H1 (cell line): ENCODE data around the gene SH3YL1. TPM values are rescaled to one million over a fixed set of nuclear protein-coding genes. Genes with fewer than 3 reads are reported as not detected.

Experiments
- GABPA ChIP-seq: IDR thresholded peaks from 2 replicates; pipeline ENCODE4 v1.6.1; 2011; ENCODE audit warnings: mild to moderate bottlenecking, low read length, moderate library complexity, borderline replicate concordance; ENCODE audit not compliant: insufficient read depth
- POLR2A ChIP-seq, 2 experiments: IDR thresholded peaks; 1 replicate in 1 of 2; 2 replicates in 1 of 2; pipeline ENCODE4 v1.6.1; 2011; ENCODE audit warnings: low read depth in 2 of 2, low read length in 2 of 2, mild to moderate bottlenecking in 2 of 2; ENCODE audit errors: control extremely low read depth in 1 of 2
- RNF2 ChIP-seq: fragments of 200-900, 300-1000 bp; sonication (generic); IDR thresholded peaks from 2 replicates; pipeline ENCODE4 v1.7.1; 2016; ENCODE audit warnings: borderline replicate concordance, low read depth, mild to moderate bottlenecking, antibody characterized with exemption, low read length; ENCODE audit not compliant: poor library complexity, severe bottlenecking; ENCODE audit errors: missing control alignments
- SIN3A ChIP-seq, 2 experiments: IDR thresholded peaks in 1 of 2; conservative IDR thresholded peaks in 1 of 2; 2 replicates each; pipeline ENCODE4 v1.6.1; 2011 to 2012; ENCODE audit warnings: low read length in 2 of 2, improper control_type of control experiment in 1 of 2, low read depth in 1 of 2, mild to moderate bottlenecking in 1 of 2
- polyA plus RNA-seq, 7 experiments: library from polyadenylated mRNA; depleted of rRNA in 3 of 7; stranded (reverse) in 5 of 7; unstranded in 2 of 7; fragments of >200 nt in 5 of 7; fragments of 200-250 nt in 2 of 7; gene quantifications; 1 replicate in 5 of 7; 2 replicates in 1 of 7; 4 replicates in 1 of 7; pipeline versions ENCODE4 v1.2.1 to v1.2.3, GENCODE V29; 2011 to 2013; ENCODE audit warnings: missing spikeins in 2 of 7, mixed read lengths in 2 of 7
- total RNA-seq: library from RNA; stranded (reverse); fragmentation: NEBNext Ultra II Directional; extraction: Animal tissue kit (Norgen Biotek cat#: 25700); gene quantifications from 2 replicates; pipeline ENCODE4 v1.2.1, GENCODE V29; 2021

SH3YL1 gene
- total and polyA plus RNA-seq, 2 of the 8 experiments (the other 6 are each of a cell fraction or from before 2014, with no cell fraction given): 13.6 to 37.2 TPM

DNA sequence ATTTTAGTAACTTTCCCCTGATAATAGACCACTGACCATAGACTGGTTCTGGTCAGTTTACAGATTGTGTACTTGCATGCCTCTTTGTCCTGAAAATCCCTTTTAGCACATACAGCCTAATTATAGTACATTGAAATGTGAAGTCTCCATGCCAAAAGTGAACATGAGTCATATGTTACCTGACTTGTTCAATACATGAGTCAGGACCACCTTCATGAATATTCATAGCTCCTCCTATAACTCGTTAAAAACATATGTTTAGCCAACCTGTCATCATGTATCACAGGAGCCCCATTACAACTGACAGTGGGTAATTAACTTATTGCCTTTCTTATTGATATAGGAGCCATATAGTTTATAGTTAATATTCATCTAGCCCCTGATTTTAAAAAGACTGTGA, 78.6 kb downstream of the SH3YL1 start (continued):
- TF ChIP-seq SIN3A (conservative IDR thresholded peaks at IDR 0.05 in 1 of 2, IDR thresholded peaks at IDR 0.05 in 1 of 2; ENCODE audit: low read depth in 1 of 2, low read length in 2 of 2): no peak
- TF ChIP-seq GABPA: no peak
- no peak for TF ChIP-seq RNF2
- no peak for TF ChIP-seq POLR2A (IDR thresholded peaks at IDR 0.05; ENCODE audit: control extremely low read depth in 1 of 2, low read depth in 2 of 2, low read length in 2 of 2)
